Activated B cell treated with CpG ODN at 0.5 μM for 24 hours (primary cell): Measurements from ENCODE around the gene DAPK1. TPM values are rescaled to one million over a fixed set of nuclear protein-coding genes. Genes with fewer than 3 reads are reported as not detected.
"Not testable (repeated sequence)": the region's sequence is repeated elsewhere in the genome, so short reads cannot be mapped to it uniquely, and the experiment has no call there.

Source experiments
- ATAC-seq: fragments of 200-7000 bp; cut with Tn5 transposase; one replicate; pipeline ENCODE4 v1.10.0; 2021; ENCODE audit warnings: low read depth, mild to moderate bottlenecking, moderate library complexity
- CTCF ChIA-PET: fragments of 350-600 bp; sonication (Branson Sonifier 250); formaldehyde crosslinking; loops from one replicate; lab custom pipeline; 2021; ENCODE audit warnings: antibody characterized with exemption; lab: Charles Lee
- POLR2A ChIA-PET: fragments of 350-600 bp; sonication (Branson Sonifier 250); formaldehyde crosslinking; loops from one replicate; lab custom pipeline; 2021; ENCODE audit warnings: antibody characterized with exemption; lab: Charles Lee
- DNase-seq: peaks from one replicate; pipeline ENCODE4 v3.0.0; 2022
- H3K27ac Mint-ChIP-seq: one replicate; pipeline ENCODE4 v1.8.0; 2020; ENCODE audit warnings: mixed read lengths
- H3K27me3 Mint-ChIP-seq: one replicate; pipeline ENCODE4 v1.8.0; 2021; ENCODE audit warnings: mixed read lengths
- H3K36me3 Mint-ChIP-seq: one replicate; pipeline ENCODE4 v1.8.0; 2021; ENCODE audit warnings: low read depth, mixed read lengths
- H3K4me1 Mint-ChIP-seq: one replicate; pipeline ENCODE4 v1.8.0; 2021; ENCODE audit warnings: mixed read lengths
- H3K4me3 Mint-ChIP-seq: one replicate; pipeline ENCODE4 v1.8.0; 2020; ENCODE audit warnings: mild to moderate bottlenecking, mixed read lengths
- H3K9me3 Mint-ChIP-seq: one replicate; pipeline ENCODE4 v1.8.0; 2020; ENCODE audit warnings: mixed read lengths
- CTCF ChIP-seq: fragments of 200-600 bp; IDR thresholded peaks from one replicate; pipeline ENCODE4 v1.8.0; 2022; ENCODE audit warnings: antibody characterized with exemption, mild to moderate bottlenecking
- intact Hi-C: fragments of 100-400 bp; cut with micrococcal nuclease; formaldehyde crosslinking; loops from one replicate; pipeline ENCODE4 v1.15.1; 2024
- total RNA-seq: library from RNA; stranded (reverse); gene quantifications from 2 replicates; pipeline ENCODE4 v1.2.3, GENCODE V29; 2022

DAPK1 gene
- total RNA-seq, 1 donor from 2014 or later = 1.0 TPM

GRCh38 chr9:87742813-87743428 is 245.3 kb downstream of the DAPK1 start:
- no peak for TF ChIP-seq CTCF
- H3K27ac Mint-ChIP-seq = no peak overlapping the region
- H3K9me3 Mint-ChIP-seq = peaks cover under 1% of the 10 kb centered on the region
- ChIA-PET POLR2A (no interaction called here), CTCF (no interaction called here)
- no peaks in the 10 kb centered on the region for H3K4me1 Mint-ChIP-seq
- intact Hi-C loops = no loop called here
- peaks cover 4% of the 10 kb centered on the region for H3K27me3 Mint-ChIP-seq
- no peak overlapping the region for H3K4me3 Mint-ChIP-seq
- ATAC-seq = no peak
- H3K36me3 Mint-ChIP-seq = no peaks in the 10 kb centered on the region
- no peak for DNase-seq

DNA sequence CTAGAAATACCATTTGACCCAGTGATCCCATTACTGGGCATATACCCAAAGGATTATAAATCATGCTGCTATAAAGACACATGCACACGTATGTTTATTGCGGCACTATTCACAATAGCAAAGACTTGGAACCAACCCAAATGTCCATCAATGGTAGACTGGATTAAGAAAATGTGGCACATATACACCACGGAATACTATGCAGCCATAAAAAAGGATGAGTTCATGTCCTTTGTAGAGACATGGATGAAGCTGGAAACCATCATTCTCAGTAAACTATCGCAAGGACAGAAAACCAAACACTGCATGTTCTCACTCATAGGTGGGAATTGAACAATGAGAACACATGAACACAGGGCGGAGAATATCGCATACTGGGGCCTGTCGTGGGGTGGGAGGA is 246.6 kb downstream of the DAPK1 start:
- POLR2A ChIA-PET, CTCF ChIA-PET, H3K27ac Mint-ChIP-seq: not testable (repeated sequence)

DNA sequence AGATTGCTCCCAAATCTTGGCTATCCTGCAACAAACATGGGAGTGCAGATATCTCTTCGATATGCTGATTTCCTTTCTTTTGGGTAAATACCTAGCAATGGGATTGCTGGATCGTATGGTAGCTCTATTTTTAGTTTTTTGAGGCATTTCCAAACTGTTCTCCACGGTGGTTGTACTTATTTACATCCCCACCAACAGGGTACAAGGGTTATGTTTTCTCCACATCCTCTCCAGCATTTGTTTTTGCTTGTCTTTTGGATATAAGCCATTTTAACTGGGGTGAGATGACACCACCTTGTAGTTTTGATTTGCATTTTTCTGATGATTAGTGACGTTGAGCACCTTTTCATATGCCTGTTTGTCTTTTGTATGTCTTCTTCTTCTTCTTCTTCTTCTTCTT is 248.5 kb downstream of the DAPK1 start:
- Mint-ChIP-seq H3K27ac (no peak overlapping the region), H3K4me3 (no peak overlapping the region), H3K36me3 (no peaks in the 10 kb centered on the region), H3K9me3 (no peaks in the 10 kb centered on the region), H3K27me3 (peaks cover 3% of the 10 kb centered on the region), H3K4me1 (no peaks in the 10 kb centered on the region)
- ChIA-PET CTCF (no interaction called here), POLR2A (no interaction called here)
- TF ChIP-seq CTCF = no peak
- no peak for DNase-seq
- intact Hi-C loops = no loop called here
- no peak for ATAC-seq

More for the DNA sequence above, 246.6 kb downstream of the DAPK1 start:
- H3K36me3 Mint-ChIP-seq, H3K27me3 Mint-ChIP-seq, H3K9me3 Mint-ChIP-seq, DNase-seq, ATAC-seq, intact Hi-C loops, H3K4me1 Mint-ChIP-seq, H3K4me3 Mint-ChIP-seq: not testable (repeated sequence)

DNA sequence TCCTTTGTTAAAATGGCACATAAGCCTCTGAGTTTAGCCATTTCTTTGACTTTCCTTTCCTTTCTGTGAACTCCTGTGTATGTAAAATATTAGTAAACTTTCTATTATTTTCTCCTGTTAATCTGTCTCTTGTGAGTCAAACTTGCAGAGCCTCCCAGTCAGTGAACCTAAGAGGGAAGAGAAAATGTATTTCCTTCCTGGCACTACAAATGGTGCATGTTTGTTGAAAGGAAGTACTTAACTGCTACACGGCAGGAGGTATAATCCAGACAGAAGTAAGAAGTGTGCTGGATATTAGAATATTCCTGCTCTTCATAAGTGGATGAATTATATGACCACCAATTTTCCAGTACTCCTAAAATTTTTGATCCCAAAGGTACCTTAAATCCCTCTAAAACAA is 251.2 kb downstream of the DAPK1 start:
- intact Hi-C loops = no loop called here
- ATAC-seq (no peak), DNase-seq (no peak)
- Mint-ChIP-seq H3K9me3 (peaks cover 5% of the 10 kb centered on the region), H3K4me1 (no peaks in the 10 kb centered on the region), H3K4me3 (no peak overlapping the region), H3K36me3 (no peaks in the 10 kb centered on the region), H3K27me3 (peaks cover 3% of the 10 kb centered on the region), H3K27ac (no peak overlapping the region)
- TF ChIP-seq CTCF = no peak
- ChIA-PET CTCF (no interaction called here), POLR2A (no interaction called here)

DNA sequence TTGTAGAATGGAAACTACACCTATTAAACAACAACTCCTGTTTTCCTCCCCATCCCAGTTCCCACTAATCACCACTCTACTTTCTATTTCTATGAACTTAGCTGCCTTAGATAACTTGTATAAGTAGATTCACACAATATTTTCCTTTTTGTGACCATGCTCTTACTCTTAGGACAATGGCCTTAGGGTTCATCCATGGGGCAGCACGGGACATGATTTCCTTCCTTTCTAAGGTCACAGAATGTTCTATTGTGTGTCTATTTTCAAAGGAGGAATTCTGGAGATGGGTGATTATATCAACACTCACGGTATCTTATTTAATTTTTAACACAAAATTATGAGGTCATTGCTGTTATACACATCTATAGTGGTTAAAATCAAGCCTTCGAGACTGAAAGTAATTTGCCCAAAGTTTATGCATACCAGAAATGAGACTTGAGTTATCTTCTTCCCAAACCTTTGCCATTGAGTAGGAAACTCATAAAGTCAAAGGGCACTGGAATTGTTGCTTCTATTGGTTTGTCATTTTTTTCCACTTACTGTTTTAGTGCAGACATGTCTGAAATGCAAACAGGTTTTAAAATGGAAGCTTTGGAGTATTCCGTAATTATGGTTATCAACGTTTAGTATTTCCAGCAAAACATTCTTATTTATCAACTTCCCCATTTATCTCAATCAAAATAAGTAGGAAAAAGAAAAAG is 251.8 kb downstream of the DAPK1 start:
- Mint-ChIP-seq H3K4me1 (no peaks in the 10 kb centered on the region), H3K27me3 (peaks cover 3% of the 10 kb centered on the region), H3K36me3 (no peaks in the 10 kb centered on the region), H3K27ac (no peak overlapping the region), H3K4me3 (no peak overlapping the region), H3K9me3 (peaks cover 9% of the 10 kb centered on the region)
- CTCF ChIA-PET = no interaction called here
- intact Hi-C loops = no loop called here
- TF ChIP-seq CTCF = no peak
- ATAC-seq = no peak
- POLR2A ChIA-PET = no interaction called here
- DNase-seq = no peak
